Measurements from ENCODE around the gene OSBPL3. TPM values are rescaled to one million over a fixed set of nuclear protein-coding genes. Genes with fewer than 3 reads are reported as not detected.

The OSBPL3 gene
- total and polyA plus RNA-seq, 2 donors (not counting 3 experiments of a cell fraction or from before 2014, with no cell fraction given): 7.5 to 27.1 TPM

DNA sequence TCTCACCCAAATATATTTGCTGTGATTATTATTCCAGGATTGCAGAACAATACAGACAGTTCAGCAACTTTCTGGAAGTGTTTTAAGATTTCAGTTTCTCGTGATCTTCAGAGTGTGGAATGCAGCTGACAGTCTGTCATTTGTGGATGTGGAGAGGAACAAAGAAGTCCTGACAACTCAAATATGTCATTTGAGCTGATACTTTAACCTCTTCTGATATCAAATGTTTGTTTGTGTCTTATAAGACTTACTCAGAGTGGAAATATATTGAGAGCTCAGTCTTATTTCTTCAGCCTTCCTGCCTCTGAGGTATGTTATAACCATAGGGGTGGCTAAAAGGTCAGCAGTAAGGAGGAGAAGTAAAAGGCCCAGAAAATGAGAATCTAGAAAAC, 96.4 kb downstream of the OSBPL3 start:
- FAIRE-seq (no peak), DNase-seq (ENCODE audit: low read depth, low spot score) (no peak)
- Histone ChIP-seq H3K4me1 (ENCODE audit: control insufficient read depth, extremely low read depth, insufficient read depth, low read length) (peaks cover 47% of the 10 kb centered on the region), H3K36me3 (ENCODE audit: control insufficient read depth in 2 of 2, extremely low read depth in 1 of 2, insufficient read depth in 2 of 2, low read length in 2 of 2) (no peaks in the 10 kb centered on the region), H2AFZ (ENCODE audit: low read depth, low read length) (no peak overlapping the region), H3K79me2 (ENCODE audit: control insufficient read depth, insufficient read depth, low read length) (peaks cover 3% of the 10 kb centered on the region), H3K4me3 (replicated peaks in 1 of 3; ENCODE audit: insufficient read depth in 1 of 3, low read depth in 1 of 3, low read length in 3 of 3) (no peak overlapping the region), H3K9me1 (replicated peaks; ENCODE audit: control insufficient read depth, extremely low read depth, insufficient read depth, low read length) (no peaks in the 10 kb centered on the region), H3K27ac (ENCODE audit: insufficient read depth, low read depth, low read length) (peak overlapping the region; percentile 23), H3K9ac (replicated peaks; ENCODE audit: extremely low read depth, insufficient read depth, low read length) (no peak overlapping the region), H4K20me1 (replicated peaks; ENCODE audit: control insufficient read depth, extremely low read depth, insufficient read depth, low read length) (no peaks in the 10 kb centered on the region), H3K27me3 (ENCODE audit: control insufficient read depth in 2 of 2, insufficient read depth in 2 of 2, low read length in 2 of 2) (no peaks in the 10 kb centered on the region), H3K4me2 (ENCODE audit: insufficient read depth, low read length) (peak overlapping the region; percentile 2), H3K9me3 (replicated peaks; ENCODE audit: control insufficient read depth, insufficient read depth, low read length) (no peaks in the 10 kb centered on the region)
- no peak for TF ChIP-seq POLR2AphosphoS5 (IDR thresholded peaks at IDR 0.05; ENCODE audit: insufficient read depth, low read depth, low read length)
- TF ChIP-seq, protein P1, sequence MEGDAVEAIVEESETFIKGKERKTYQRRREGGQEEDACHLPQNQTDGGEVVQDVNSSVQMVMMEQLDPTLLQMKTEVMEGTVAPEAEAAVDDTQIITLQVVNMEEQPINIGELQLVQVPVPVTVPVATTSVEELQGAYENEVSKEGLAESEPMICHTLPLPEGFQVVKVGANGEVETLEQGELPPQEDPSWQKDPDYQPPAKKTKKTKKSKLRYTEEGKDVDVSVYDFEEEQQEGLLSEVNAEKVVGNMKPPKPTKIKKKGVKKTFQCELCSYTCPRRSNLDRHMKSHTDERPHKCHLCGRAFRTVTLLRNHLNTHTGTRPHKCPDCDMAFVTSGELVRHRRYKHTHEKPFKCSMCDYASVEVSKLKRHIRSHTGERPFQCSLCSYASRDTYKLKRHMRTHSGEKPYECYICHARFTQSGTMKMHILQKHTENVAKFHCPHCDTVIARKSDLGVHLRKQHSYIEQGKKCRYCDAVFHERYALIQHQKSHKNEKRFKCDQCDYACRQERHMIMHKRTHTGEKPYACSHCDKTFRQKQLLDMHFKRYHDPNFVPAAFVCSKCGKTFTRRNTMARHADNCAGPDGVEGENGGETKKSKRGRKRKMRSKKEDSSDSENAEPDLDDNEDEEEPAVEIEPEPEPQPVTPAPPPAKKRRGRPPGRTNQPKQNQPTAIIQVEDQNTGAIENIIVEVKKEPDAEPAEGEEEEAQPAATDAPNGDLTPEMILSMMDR (IDR thresholded peaks at IDR 0.05; ENCODE audit: extremely low read depth in 1 of 2, insufficient read depth in 1 of 2, low read depth in 1 of 2, low read length in 2 of 2): no peak
- TF ChIP-seq JUN (IDR thresholded peaks at IDR 0.05; ENCODE audit: borderline replicate concordance, insufficient read depth, insufficient read length, low read depth): no peak
- TF ChIP-seq MYC (IDR thresholded peaks at IDR 0.05; ENCODE audit: low read depth, low read length): no peak
- TF ChIP-seq POLR2A (IDR thresholded peaks at IDR 0.05; ENCODE audit: low read depth, low read length): no peak
- no peak for TF ChIP-seq FOS (IDR thresholded peaks at IDR 0.05; ENCODE audit: borderline replicate concordance, insufficient read depth, low read length)
- no peak for TF ChIP-seq GATA2 (IDR thresholded peaks at IDR 0.05; ENCODE audit: insufficient read depth, insufficient read length, low read depth, low read length)
- no peak for TF ChIP-seq EZH2 (IDR thresholded peaks at IDR 0.05; ENCODE audit: borderline replicate concordance, low read depth, low read length, severe bottlenecking)
- TF ChIP-seq, protein P2, sequence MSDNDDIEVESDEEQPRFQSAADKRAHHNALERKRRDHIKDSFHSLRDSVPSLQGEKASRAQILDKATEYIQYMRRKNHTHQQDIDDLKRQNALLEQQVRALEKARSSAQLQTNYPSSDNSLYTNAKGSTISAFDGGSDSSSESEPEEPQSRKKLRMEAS (IDR thresholded peaks at IDR 0.05; ENCODE audit: insufficient read depth, insufficient read length): no peak
- CTCF ChIA-PET: interaction anchor here (0.6 to 2.2 kb wide), 15 partner anchors 14 to 210 kb away, joined by 3 to 19 read pairs (median 4); partner anchors contain the start of gene OSBPL3
- BruUV-seq (replicated peaks): no TSS peak
- intact Hi-C loops (cut with micrococcal nuclease): loop anchor here (2.0 kb wide), 3 partner anchors 41 to 97 kb away; partner anchors contain the start of gene OSBPL3
- POLR2A ChIA-PET: interaction anchor here (0.6 kb wide), 1 partner anchor 125 kb away, joined by 3 read pairs; no protein-coding TSS in a partner anchor
- dilution Hi-C loops (cut with MboI; ENCODE audit: extremely low pct_ligation_motif_present, low sequenced_read_pairs): no loop called here

All from endothelial cell of umbilical vein (primary cell).